ENCODE data around the gene DVL2. TPM values are rescaled to one million over a fixed set of nuclear protein-coding genes. Genes with fewer than 3 reads are reported as not detected.
A peak's percentile ranks its signal among the peaks of the same experiment; 100 is the strongest.

DVL2 gene
- total RNA-seq, 1 donor from 2014 or later: 99.7 TPM

- Mint-ChIP-seq H3K36me3 (ENCODE audit: unreplicated experiment) (peaks cover 25% of the 10 kb centered on the region), H3K4me1 (ENCODE audit: unreplicated experiment) (peaks cover 38% of the 10 kb centered on the region), H3K27me3 (ENCODE audit: unreplicated experiment) (no peaks in the 10 kb centered on the region), H3K27ac (ENCODE audit: unreplicated experiment) (no peak overlapping the region), H3K4me3 (ENCODE audit: unreplicated experiment) (no peak overlapping the region), H3K9me3 (ENCODE audit: unreplicated experiment) (no peaks in the 10 kb centered on the region)
- no peak for TF ChIP-seq CTCF (IDR thresholded peaks at IDR 0.05)
- no peak for DNase-seq (ENCODE audit: extremely low spot score, unreplicated experiment)
Measured at GRCh38 chr17:7223375-7223774, 10.9 kb downstream of the DVL2 start.

GRCh38 chr17:7222972-7223292 is 11.4 kb downstream of the DVL2 start:
- no peak overlapping the region for H3K27ac Mint-ChIP-seq (ENCODE audit: unreplicated experiment)
- no peak for TF ChIP-seq CTCF (IDR thresholded peaks at IDR 0.05)
- H3K36me3 Mint-ChIP-seq (ENCODE audit: unreplicated experiment): peaks cover 20% of the 10 kb centered on the region
- no peaks in the 10 kb centered on the region for H3K27me3 Mint-ChIP-seq (ENCODE audit: unreplicated experiment)
- no peak overlapping the region for H3K4me3 Mint-ChIP-seq (ENCODE audit: unreplicated experiment)
- H3K9me3 Mint-ChIP-seq (ENCODE audit: unreplicated experiment): no peaks in the 10 kb centered on the region
- peaks cover 42% of the 10 kb centered on the region for H3K4me1 Mint-ChIP-seq (ENCODE audit: unreplicated experiment)
- no peak for DNase-seq (ENCODE audit: extremely low spot score, unreplicated experiment)

- Mint-ChIP-seq H3K27ac (ENCODE audit: unreplicated experiment) (no peak overlapping the region), H3K4me1 (ENCODE audit: unreplicated experiment) (peaks cover 47% of the 10 kb centered on the region), H3K27me3 (ENCODE audit: unreplicated experiment) (no peaks in the 10 kb centered on the region), H3K9me3 (ENCODE audit: unreplicated experiment) (no peaks in the 10 kb centered on the region), H3K4me3 (ENCODE audit: unreplicated experiment) (no peak overlapping the region), H3K36me3 (ENCODE audit: unreplicated experiment) (peaks cover 19% of the 10 kb centered on the region)
- no peak for DNase-seq (ENCODE audit: extremely low spot score, unreplicated experiment)
- no peak for TF ChIP-seq CTCF (IDR thresholded peaks at IDR 0.05)
Measured at GRCh38 chr17:7222093-7222971, 12.0 kb downstream of the DVL2 start.

GRCh38 chr17:7221278-7222092 is 12.8 kb downstream of the DVL2 start:
- Mint-ChIP-seq H3K9me3 (ENCODE audit: unreplicated experiment) (no peaks in the 10 kb centered on the region), H3K27ac (ENCODE audit: unreplicated experiment) (peak overlapping the region; percentile 99), H3K27me3 (ENCODE audit: unreplicated experiment) (no peaks in the 10 kb centered on the region), H3K36me3 (ENCODE audit: unreplicated experiment) (peaks cover 18% of the 10 kb centered on the region), H3K4me3 (ENCODE audit: unreplicated experiment) (no peak overlapping the region), H3K4me1 (ENCODE audit: unreplicated experiment) (peaks cover 51% of the 10 kb centered on the region)
- DNase-seq (ENCODE audit: extremely low spot score, unreplicated experiment): no peak
- no peak for TF ChIP-seq CTCF (IDR thresholded peaks at IDR 0.05)

Measured in osteocyte (in vitro differentiated cells).